Endothelial cell of umbilical vein (primary cell): Measurements from ENCODE around the gene KCNN3. TPM values are rescaled to one million over a fixed set of nuclear protein-coding genes. Genes with fewer than 3 reads are reported as not detected.

ENCODE experiments used
- BruUV-seq: library from RNA; stranded (reverse); fragments of 400-500 nt; replicated peaks from 2 replicates; lab custom pipeline; 2021; lab: Mats Ljungman, UMichigan
- CTCF ChIA-PET: fragments of 300-600, 350-600 bp; sonication (Branson Sonifier 250); formaldehyde crosslinking; loops from one replicate; lab custom pipeline; 2021; ENCODE audit warnings: antibody characterized with exemption, inconsistent platforms; lab: Charles Lee
- POLR2A ChIA-PET: fragments of 300-600, 350-600 bp; sonication (Branson Sonifier 250); formaldehyde crosslinking; loops from one replicate; lab custom pipeline; 2021; ENCODE audit warnings: antibody characterized with exemption, inconsistent platforms; lab: Charles Lee
- DNase-seq: peaks from one replicate; pipeline ENCODE4 v3.0.0-alpha.2; 2011; ENCODE audit warnings: low read depth, low spot score
- FAIRE-seq: peaks from 2 replicates; lab custom pipeline; 2011; peaks lifted over from hg19 to GRCh38; lab: Jason Lieb, UNC
- H2AFZ ChIP-seq: 2 replicates; pipeline ENCODE4 v1.6.0; 2012; ENCODE audit warnings: low read depth, low read length, control low read depth, inconsistent platforms
- H3K27ac ChIP-seq: 2 replicates; pipeline ENCODE4 v1.5.1; 2011; ENCODE audit warnings: low read depth, mild to moderate bottlenecking, control low read depth, low read length, moderate library complexity; ENCODE audit not compliant: insufficient read depth
- H3K27me3 ChIP-seq, 2 experiments: 2 replicates each; pipeline versions ENCODE4 v1.6.0 to v1.6.1; 2011; ENCODE audit warnings: low read length in 2 of 2, mixed read lengths in 1 of 2; ENCODE audit not compliant: control insufficient read depth in 2 of 2, insufficient read depth in 2 of 2
- H3K36me3 ChIP-seq, 2 experiments: 2 replicates in 1 of 2; 3 replicates in 1 of 2; pipeline ENCODE4 v1.5.1; 2011; ENCODE audit warnings: low read length in 2 of 2, mild to moderate bottlenecking in 1 of 2, moderate library complexity in 1 of 2; ENCODE audit not compliant: control insufficient read depth in 2 of 2, insufficient read depth in 2 of 2; ENCODE audit errors: extremely low read depth in 1 of 2
- H3K4me1 ChIP-seq: 3 replicates; pipeline ENCODE4 v1.5.1; 2011; ENCODE audit warnings: mild to moderate bottlenecking, low read length; ENCODE audit not compliant: control insufficient read depth, insufficient read depth; ENCODE audit errors: extremely low read depth
- H3K4me2 ChIP-seq: 2 replicates; pipeline ENCODE4 v1.6.1; 2011; ENCODE audit warnings: low read length, control low read depth, mixed read lengths; ENCODE audit not compliant: insufficient read depth
- H3K4me3 ChIP-seq, 3 experiments: fragments of 200-600 bp in 1 of 3; sonication (generic), shearing (Covaris generic) in 1 of 3; replicated peaks in 1 of 3; 2 replicates each; pipeline ENCODE4 v1.5.1; 2011 to 2016; ENCODE audit warnings: control low read depth in 3 of 3, low read length in 3 of 3, mild to moderate bottlenecking in 2 of 3, inconsistent platforms in 1 of 3, low read depth in 1 of 3, moderate library complexity in 1 of 3; ENCODE audit not compliant: insufficient read depth in 1 of 3
- H3K79me2 ChIP-seq: 2 replicates; pipeline ENCODE4 v1.6.0; 2012; ENCODE audit warnings: low read length, inconsistent platforms; ENCODE audit not compliant: control insufficient read depth, insufficient read depth
- H3K9ac ChIP-seq: replicated peaks from 2 replicates; pipeline ENCODE3; 2011; ENCODE audit warnings: low read length, control low read depth; ENCODE audit not compliant: insufficient read depth; ENCODE audit errors: extremely low read depth
- H3K9me1 ChIP-seq: replicated peaks from 3 replicates; pipeline ENCODE4 v1.6.0; 2011; ENCODE audit warnings: mild to moderate bottlenecking, low read length; ENCODE audit not compliant: control insufficient read depth, insufficient read depth; ENCODE audit errors: extremely low read depth
- H3K9me3 ChIP-seq: replicated peaks from 2 replicates; pipeline ENCODE4 v1.5.1; 2012; ENCODE audit warnings: low read length, inconsistent platforms; ENCODE audit not compliant: control insufficient read depth, insufficient read depth
- H4K20me1 ChIP-seq: replicated peaks from 2 replicates; pipeline ENCODE3; 2011; ENCODE audit warnings: mild to moderate bottlenecking, low read length; ENCODE audit not compliant: control insufficient read depth, insufficient read depth; ENCODE audit errors: extremely low read depth
- CTCF ChIP-seq, 2 donors: IDR thresholded peaks; 1 replicate in 1 of 2; 2 replicates in 1 of 2; pipeline ENCODE4 v1.5.1; 2011; ENCODE audit warnings: low read length in 2 of 2, mild to moderate bottlenecking in 2 of 2, moderate library complexity in 2 of 2, control low read depth in 1 of 2, inconsistent platforms in 1 of 2, low read depth in 1 of 2; ENCODE audit not compliant: insufficient read depth in 1 of 2; ENCODE audit errors: extremely low read depth in 1 of 2
- EZH2 ChIP-seq: IDR thresholded peaks from 2 replicates; pipeline ENCODE4 v1.6.1; 2012; ENCODE audit warnings: borderline replicate concordance, low read depth, mild to moderate bottlenecking, moderate library complexity, low read length, inconsistent platforms; ENCODE audit not compliant: severe bottlenecking
- FOS ChIP-seq: IDR thresholded peaks from 2 replicates; pipeline ENCODE4 v1.6.1; 2011; ENCODE audit warnings: mild to moderate bottlenecking, low read length, moderate library complexity, borderline replicate concordance; ENCODE audit not compliant: insufficient read depth
- GATA2 ChIP-seq: IDR thresholded peaks from 2 replicates; pipeline ENCODE4 v1.7.0; 2011; ENCODE audit warnings: low read depth, mild to moderate bottlenecking, moderate library complexity, mixed read lengths, low read length; ENCODE audit not compliant: insufficient read length, insufficient read depth
- JUN ChIP-seq: IDR thresholded peaks from 2 replicates; pipeline ENCODE4 v1.6.1; 2011; ENCODE audit warnings: borderline replicate concordance, low read depth; ENCODE audit not compliant: insufficient read length, insufficient read depth
- MAX ChIP-seq: IDR thresholded peaks from 2 replicates; pipeline ENCODE4 v1.6.1; 2011; ENCODE audit not compliant: insufficient read depth, insufficient read length
- POLR2A ChIP-seq: IDR thresholded peaks from 2 replicates; pipeline ENCODE4 v1.6.1; 2012; ENCODE audit warnings: low read depth, mild to moderate bottlenecking, control low read depth, low read length
- dilution Hi-C: fragments of 300-500 bp; cut with MboI; formaldehyde crosslinking; loops from one replicate; pipeline ENCODE4 v1.15.0; 2019; ENCODE audit warnings: low sequenced_read_pairs; ENCODE audit not compliant: extremely low pct_ligation_motif_present
- intact Hi-C: fragments of 100-400 bp; cut with micrococcal nuclease; formaldehyde crosslinking; loops from one replicate; pipeline ENCODE4 v1.10.0; 2022
- polyA plus RNA-seq, 4 experiments: library from polyadenylated mRNA; depleted of rRNA in 3 of 4; stranded (reverse) in 3 of 4; unstranded in 1 of 4; fragments of >200 nt; gene quantifications; 2 replicates each; pipeline versions ENCODE4 v1.2.1 to v1.2.3, GENCODE V29; 2011 to 2012; ENCODE audit warnings: missing spikeins in 1 of 4
- total RNA-seq: library from RNA; stranded (reverse); gene quantifications from 2 replicates; pipeline ENCODE4 v1.2.3, GENCODE V29; 2021

The KCNN3 gene
- total and polyA plus RNA-seq, 2 donors (not counting 3 experiments of a cell fraction or from before 2014, with no cell fraction given): 0.91 to 1.1 TPM

- no peak overlapping the region for H3K27ac ChIP-seq
- no peaks in the 10 kb centered on the region for H4K20me1 ChIP-seq
- no peak overlapping the region for H3K9ac ChIP-seq
- no peaks in the 10 kb centered on the region for H3K36me3 ChIP-seq
- TF ChIP-seq CTCF (IDR thresholded peaks at IDR 0.05; ENCODE audit: extremely low read depth in 1 of 2, insufficient read depth in 1 of 2, low read depth in 1 of 2, low read length in 2 of 2) (no peak), EZH2 (no peak), POLR2A (no peak), FOS (no peak), MAX (no peak), JUN (no peak), GATA2 (no peak)
- dilution Hi-C loops (no loop called here), intact Hi-C loops (loop anchor here (5.0 kb wide), 2 partner anchors 40 to 395 kb away; no protein-coding TSS in a partner anchor)
- FAIRE-seq (no peak), DNase-seq (no peak)
- H3K79me2 ChIP-seq: no peaks in the 10 kb centered on the region
- H3K4me1 ChIP-seq: peaks cover 9% of the 10 kb centered on the region
- H3K27me3 ChIP-seq: no peaks in the 10 kb centered on the region
- no TSS peak for BruUV-seq
- no peak overlapping the region for H2AFZ ChIP-seq
- H3K4me2 ChIP-seq: peak overlapping the region; percentile 6
- H3K4me3 ChIP-seq: no peak overlapping the region
- H3K9me3 ChIP-seq: no peaks in the 10 kb centered on the region
- POLR2A ChIA-PET: no interaction called here
- CTCF ChIA-PET: interaction anchor here (1.4 to 5.1 kb wide), 4 partner anchors 9 to 317 kb away, joined by 3 to 113 read pairs (median 30); no protein-coding TSS in a partner anchor
- no peaks in the 10 kb centered on the region for H3K9me1 ChIP-seq
Observed at GRCh38 chr1:154876842-154877369, 6.8 kb upstream of the KCNN3 start.
